ENCODE results near the gene LAMB4. TPM values are rescaled to one million over a fixed set of nuclear protein-coding genes. Genes with fewer than 3 reads are reported as not detected.

Gene LAMB4
- polyA plus RNA-seq, 2 of the 4 experiments (the other 2 are of a cell fraction): 0.13 to 0.19 TPM

GRCh38 chr7:108167460-108167859 is 37.3 kb upstream of the LAMB4 start:
- DNase-seq (ENCODE audit: low read depth in 1 of 2, low spot score in 1 of 2) (no peak), FAIRE-seq (no peak), ATAC-seq (no peak)
- no peak overlapping the region for H3K4me3 ChIP-seq
- TF ChIP-seq HES2 (IDR thresholded peaks at IDR 0.05) (no peak), NFE2L2 (conservative IDR thresholded peaks at IDR 0.05; ENCODE audit: low read length) (no peak), CHD2 (IDR thresholded peaks at IDR 0.05; ENCODE audit: low read length, partially characterized antibody) (no peak), SREBF2 (IDR thresholded peaks at IDR 0.05) (no peak), ZC3H11A (IDR thresholded peaks at IDR 0.05) (no peak), HOXA7 (CRISPR knock-in tag; IDR thresholded peaks at IDR 0.05) (no peak), HEYL (CRISPR knock-in tag; IDR thresholded peaks at IDR 0.05) (no peak), MAZ (IDR thresholded peaks at IDR 0.05; ENCODE audit: borderline replicate concordance, low read depth, low read length) (no peak), JUN (IDR thresholded peaks at IDR 0.05) (no peak), MAX (IDR thresholded peaks at IDR 0.05) (no peak)
- POLR2A ChIA-PET: no interaction called here
- CTCF ChIA-PET: interaction anchor here (0.8 to 0.9 kb wide), 2 partner anchors 16 to 330 kb away, joined by 3 read pairs; no protein-coding TSS in a partner anchor
- H3K4me1 ChIP-seq: no peaks in the 10 kb centered on the region
- 91% methylated on average over 7 of the region's 7 CpGs for WGBS (ENCODE audit: missing lambda C conversion rate)
- H3K4me2 ChIP-seq: no peak overlapping the region
- H3K9me3 ChIP-seq: no peaks in the 10 kb centered on the region
- H3K27ac ChIP-seq: no peak overlapping the region

- FAIRE-seq: no peak
- ATAC-seq: no peak
- POLR2A ChIA-PET: no interaction called here
- Histone ChIP-seq H3K4me2 (no peak overlapping the region), H3K9me3 (no peaks in the 10 kb centered on the region), H3K4me3 (no peak overlapping the region), H3K4me1 (no peaks in the 10 kb centered on the region), H3K27ac (no peak overlapping the region)
- no peak for TF ChIP-seq PHF8 (IDR thresholded peaks at IDR 0.05; ENCODE audit: borderline replicate concordance, low read depth)
- no peak for TF ChIP-seq KDM1A (IDR thresholded peaks at IDR 0.05; ENCODE audit: low read depth)
- TF ChIP-seq REST (IDR thresholded peaks at IDR 0.05): no peak
- TF ChIP-seq SREBF2 (IDR thresholded peaks at IDR 0.05): no peak
- TF ChIP-seq SMC3 (IDR thresholded peaks at IDR 0.05): no peak
- no peak for TF ChIP-seq FOSL2 (IDR thresholded peaks at IDR 0.05)
- TF ChIP-seq FOSL2 (CRISPR knock-in tag; IDR thresholded peaks at IDR 0.05): no peak
- TF ChIP-seq RCOR1 (IDR thresholded peaks at IDR 0.05; ENCODE audit: low read depth, low read length): no peak
- no peak for TF ChIP-seq NFE2L2 (conservative IDR thresholded peaks at IDR 0.05; ENCODE audit: low read length)
- no peak for TF ChIP-seq ESRRA (IDR thresholded peaks at IDR 0.05; ENCODE audit: borderline replicate concordance, low read length)
- TF ChIP-seq POLR2AphosphoS2 (conservative IDR thresholded peaks at IDR 0.05; ENCODE audit: low read length): no peak
- TF ChIP-seq HES2 (IDR thresholded peaks at IDR 0.05): no peak
- TF ChIP-seq MAFK (IDR thresholded peaks at IDR 0.05; ENCODE audit: partially characterized antibody): no peak
- no peak for TF ChIP-seq ZFP36 (IDR thresholded peaks at IDR 0.05; ENCODE audit: borderline replicate concordance, partially characterized antibody)
- TF ChIP-seq ATOH8 (CRISPR knock-in tag; IDR thresholded peaks at IDR 0.05; ENCODE audit: low read depth): no peak
- no peak for DNase-seq (ENCODE audit: low read depth in 1 of 2, low spot score in 1 of 2)
- CTCF ChIA-PET: interaction anchor here (0.7 to 0.9 kb wide), 2 partner anchors 71 to 331 kb away, joined by 3 read pairs; no protein-coding TSS in a partner anchor
- 93% methylated on average over 5 of the region's 5 CpGs for WGBS (ENCODE audit: missing lambda C conversion rate)
Observed at GRCh38 chr7:108166687-108167086, 36.5 kb upstream of the LAMB4 start.

Measured in A549 (cell line).